H1 (cell line): Measurements from ENCODE around the gene RGS13. TPM values are rescaled to one million over a fixed set of nuclear protein-coding genes. Genes with fewer than 3 reads are reported as not detected.

Source experiments
- CTCF ChIA-PET: fragments of 300-600 bp; sonication (Branson Sonifier 250); formaldehyde crosslinking; loops from one replicate; lab custom pipeline; 2021; ENCODE audit not compliant: partially characterized antibody; lab: Charles Lee
- POLR2A ChIA-PET: fragments of 300-600 bp; sonication (Branson Sonifier 250); formaldehyde crosslinking; loops from one replicate; lab custom pipeline; 2021; ENCODE audit warnings: inconsistent platforms; ENCODE audit not compliant: partially characterized antibody; lab: Charles Lee
- DNase-seq, 2 experiments: peaks; one replicate each; pipeline versions ENCODE4 v3.0.0 to v3.0.0-alpha.2; 2010 to 2022; ENCODE audit warnings: low spot score in 2 of 2, low read depth in 1 of 2, mixed read lengths in 1 of 2
- FAIRE-seq: peaks from 2 replicates; lab custom pipeline; 2011; peaks lifted over from hg19 to GRCh38; lab: Jason Lieb, UNC
- H2AFZ ChIP-seq: 2 replicates; pipeline ENCODE4 v1.8.1; 2012; ENCODE audit warnings: low read length, inconsistent platforms
- H2AK5ac ChIP-seq: 2 replicates; pipeline ENCODE4 v1.6.1; 2013; ENCODE audit warnings: low read depth, low read length
- H2BK120ac ChIP-seq: replicated peaks from 2 replicates; pipeline ENCODE3; 2013; ENCODE audit warnings: low read depth, low read length, inconsistent platforms
- H2BK12ac ChIP-seq: 2 replicates; pipeline ENCODE4 v1.6.1; 2013; ENCODE audit warnings: low read depth, low read length
- H2BK15ac ChIP-seq: 2 replicates; pipeline ENCODE4 v1.6.1; 2013; ENCODE audit warnings: low read length
- H2BK20ac ChIP-seq: 2 replicates; pipeline ENCODE4 v1.6.1; 2013; ENCODE audit warnings: low read length
- H2BK5ac ChIP-seq: 2 replicates; pipeline ENCODE4 v1.6.1; 2013; ENCODE audit warnings: low read depth, low read length
- H3K14ac ChIP-seq: 2 replicates; pipeline ENCODE4 v1.6.1; 2013; ENCODE audit warnings: inconsistent platforms; ENCODE audit not compliant: insufficient read length
- H3K18ac ChIP-seq: 2 replicates; pipeline ENCODE4 v1.6.1; 2013; ENCODE audit warnings: low read length; ENCODE audit errors: extremely low read depth
- H3K23ac ChIP-seq: 2 replicates; pipeline ENCODE4 v1.6.1; 2013; ENCODE audit warnings: inconsistent platforms; ENCODE audit not compliant: insufficient read length
- H3K23me2 ChIP-seq: 2 replicates; pipeline ENCODE4 v1.6.1; 2013; ENCODE audit warnings: low read depth, low read length
- H3K27ac ChIP-seq: 2 replicates; pipeline ENCODE4 v1.6.1; 2011; ENCODE audit warnings: low read depth, low read length, inconsistent platforms
- H3K27me3 ChIP-seq, 4 experiments: replicated peaks in 1 of 4; 1 replicate in 1 of 4; 2 replicates in 3 of 4; pipeline versions ENCODE4 v1.6.1 to v1.8.1; 2011 to 2013; ENCODE audit warnings: low read length in 3 of 4, mild to moderate bottlenecking in 3 of 4, inconsistent platforms in 2 of 4, mixed read lengths in 2 of 4, moderate library complexity in 1 of 4; ENCODE audit not compliant: control insufficient read depth in 3 of 4, insufficient read depth in 3 of 4; ENCODE audit errors: extremely low read depth in 1 of 4
- H3K36me3 ChIP-seq, 4 experiments: 2 replicates each; pipeline versions ENCODE4 v1.6.1 to v1.8.1; 2011 to 2013; ENCODE audit warnings: mild to moderate bottlenecking in 4 of 4, low read length in 3 of 4, moderate library complexity in 2 of 4, control low read depth in 1 of 4, inconsistent platforms in 1 of 4; ENCODE audit not compliant: insufficient read depth in 4 of 4, control insufficient read depth in 2 of 4
- H3K4ac ChIP-seq: replicated peaks from 2 replicates; pipeline ENCODE3; 2013; ENCODE audit warnings: low read length, low read depth, mixed read lengths, inconsistent platforms; ENCODE audit not compliant: insufficient read length
- H3K4me1 ChIP-seq, 4 experiments: replicated peaks in 1 of 4; 1 replicate in 1 of 4; 2 replicates in 3 of 4; pipeline versions ENCODE4 v1.6.1 to v1.8.1; 2011 to 2013; ENCODE audit warnings: low read length in 3 of 4, inconsistent platforms in 2 of 4, mixed read lengths in 1 of 4; ENCODE audit not compliant: insufficient read depth in 4 of 4, control insufficient read depth in 3 of 4
- H3K4me2 ChIP-seq, 2 experiments: 2 replicates each; pipeline versions ENCODE4 v1.6.1 to v1.8.1; 2011 to 2013; ENCODE audit warnings: low read depth in 2 of 2, low read length in 2 of 2, control low read depth in 1 of 2, inconsistent platforms in 1 of 2, mild to moderate bottlenecking in 1 of 2; ENCODE audit not compliant: insufficient read depth in 1 of 2
- H3K4me3 ChIP-seq, 4 experiments: fragments of 200-600, 300-600 bp in 1 of 4; sonication (generic), shearing (Covaris generic), sonication (Bioruptor Twin) in 1 of 4; 2 replicates each; pipeline versions ENCODE4 v1.5.1 to v1.8.1; 2011 to 2016; ENCODE audit warnings: low read length in 4 of 4, low read depth in 3 of 4, control low read depth in 2 of 4, inconsistent platforms in 2 of 4, mild to moderate bottlenecking in 2 of 4, mixed read lengths in 1 of 4, moderate library complexity in 1 of 4; ENCODE audit not compliant: insufficient read depth in 2 of 4; ENCODE audit errors: extremely low read depth in 1 of 4
- H3K56ac ChIP-seq: replicated peaks from 2 replicates; pipeline ENCODE3; 2013; ENCODE audit warnings: low read depth, mild to moderate bottlenecking, mixed read lengths, low read length, inconsistent platforms; ENCODE audit not compliant: insufficient read length
- H3K79me1 ChIP-seq: 2 replicates; pipeline ENCODE4 v1.6.1; 2013; ENCODE audit warnings: low read depth, low read length, control low read depth
- H3K79me2 ChIP-seq, 2 experiments: 2 replicates each; pipeline versions ENCODE4 v1.6.1 to v1.8.1; 2012 to 2013; ENCODE audit warnings: low read length in 2 of 2, mild to moderate bottlenecking in 2 of 2, inconsistent platforms in 1 of 2; ENCODE audit not compliant: insufficient read depth in 2 of 2, control insufficient read depth in 1 of 2
- H3K9ac ChIP-seq, 4 experiments: replicated peaks in 1 of 4; 1 replicate in 1 of 4; 2 replicates in 3 of 4; pipeline versions ENCODE4 v1.6.1 to v1.8.1; 2011 to 2013; ENCODE audit warnings: low read depth in 3 of 4, low read length in 3 of 4, control low read depth in 2 of 4, mild to moderate bottlenecking in 2 of 4, moderate library complexity in 2 of 4, inconsistent platforms in 1 of 4; ENCODE audit errors: extremely low read depth in 1 of 4
- H3K9me3 ChIP-seq, 2 experiments: 2 replicates each; pipeline versions ENCODE4 v1.6.1 to v1.8.1; 2012 to 2013; ENCODE audit warnings: mild to moderate bottlenecking in 2 of 2, moderate library complexity in 2 of 2, control low read depth in 1 of 2, inconsistent platforms in 1 of 2, low read depth in 1 of 2, low read length in 1 of 2, mixed read lengths in 1 of 2; ENCODE audit not compliant: insufficient read depth in 2 of 2
- H4K20me1 ChIP-seq, 2 experiments: replicated peaks in 1 of 2; 2 replicates each; pipeline versions ENCODE3 to v1.8.1; 2011 to 2013; ENCODE audit warnings: inconsistent platforms in 2 of 2, low read length in 2 of 2, mild to moderate bottlenecking in 1 of 2; ENCODE audit not compliant: insufficient read depth in 2 of 2, control insufficient read depth in 1 of 2
- H4K5ac ChIP-seq: 2 replicates; pipeline ENCODE4 v1.6.1; 2013; ENCODE audit warnings: low read length, low read depth, mixed read lengths, inconsistent platforms; ENCODE audit not compliant: insufficient read length
- H4K8ac ChIP-seq: 2 replicates; pipeline ENCODE4 v1.8.0; 2013; ENCODE audit warnings: mild to moderate bottlenecking, moderate library complexity, low read length, inconsistent platforms; ENCODE audit not compliant: insufficient read depth; ENCODE audit errors: extremely low read depth
- H4K91ac ChIP-seq: replicated peaks from 2 replicates; pipeline ENCODE3; 2013; ENCODE audit warnings: low read length, mixed read lengths, inconsistent platforms; ENCODE audit not compliant: insufficient read length
- ASH2L ChIP-seq: fragments of 200-600, 300-600 bp; sonication (generic); IDR thresholded peaks from one replicate; pipeline ENCODE4 v1.7.1; 2017; ENCODE audit warnings: low read length
- EGR1 ChIP-seq: IDR thresholded peaks from 2 replicates; pipeline ENCODE4 v1.6.1; 2011; ENCODE audit warnings: low read depth, low read length, borderline replicate concordance
- KDM4A ChIP-seq: IDR thresholded peaks from one replicate; pipeline ENCODE4 v1.7.1; 2012; ENCODE audit warnings: low read depth, mild to moderate bottlenecking, moderate library complexity, low read length, inconsistent platforms; ENCODE audit not compliant: severe bottlenecking
- NRF1 ChIP-seq: IDR thresholded peaks from 2 replicates; pipeline ENCODE4 v1.6.1; 2011; ENCODE audit warnings: mild to moderate bottlenecking, low read depth, low read length, improper control_type of control experiment
- PHF8 ChIP-seq: fragments of 200-600 bp; sonication (generic); conservative IDR thresholded peaks from 2 replicates; pipeline ENCODE4 v1.7.1; 2012; ENCODE audit warnings: low read depth, mild to moderate bottlenecking, inconsistent platforms, low read length, moderate library complexity
- SAP30 ChIP-seq: fragments of 300-600 bp; sonication (generic); IDR thresholded peaks from 2 replicates; pipeline ENCODE4 v1.7.1; 2012; ENCODE audit warnings: low read length, moderate library complexity, mild to moderate bottlenecking, inconsistent platforms; ENCODE audit not compliant: insufficient read depth, insufficient replicate concordance
- WGBS, 2 experiments: shearing (Covaris generic) in 1 of 2; methylation state at CpG; one replicate each; pipeline versions ENCODE4 v1.1.6 to v1.1.7; 2013 to 2015; ENCODE audit warnings: low lambda C conversion rate in 2 of 2, mixed read lengths in 2 of 2, inconsistent platforms in 1 of 2, low coverage in 1 of 2, missing lambda C conversion rate in 1 of 2; ENCODE audit not compliant: insufficient replicate concordance in 2 of 2, insufficient coverage in 1 of 2, insufficient read length in 1 of 2; ENCODE audit errors: extremely low coverage in 1 of 2, missing lambda C conversion rate in 1 of 2; 5-methylcytosine and 5-hydroxymethylcytosine counted together
- polyA plus RNA-seq, 7 experiments: library from polyadenylated mRNA; depleted of rRNA in 3 of 7; stranded (reverse) in 5 of 7; unstranded in 2 of 7; fragments of >200 nt in 5 of 7; fragments of 200-250 nt in 2 of 7; gene quantifications; 1 replicate in 5 of 7; 2 replicates in 1 of 7; 4 replicates in 1 of 7; pipeline versions ENCODE4 v1.2.1 to v1.2.3, GENCODE V29; 2011 to 2013; ENCODE audit warnings: missing spikeins in 2 of 7, mixed read lengths in 2 of 7
- total RNA-seq: library from RNA; stranded (reverse); fragmentation: NEBNext Ultra II Directional; extraction: Animal tissue kit (Norgen Biotek cat#: 25700); gene quantifications from 2 replicates; pipeline ENCODE4 v1.2.1, GENCODE V29; 2021

Gene RGS13
- total and polyA plus RNA-seq, 2 of the 8 experiments (the other 6 are each of a cell fraction or from before 2014, with no cell fraction given), result not detected

GRCh38 chr1:192626366-192627179, 9.4 kb upstream of the RGS13 start:
- Histone ChIP-seq H4K20me1 (no peaks in the 10 kb centered on the region), H2BK12ac (no peak overlapping the region), H3K79me2 (no peaks in the 10 kb centered on the region), H3K4me2 (no peak overlapping the region), H2AK5ac (no peak overlapping the region), H3K36me3 (no peaks in the 10 kb centered on the region), H2BK120ac (no peak overlapping the region), H3K23me2 (no peaks in the 10 kb centered on the region), H3K27me3 (no peaks in the 10 kb centered on the region), H3K4ac (no peak overlapping the region), H2AFZ (no peak overlapping the region), H3K79me1 (no peaks in the 10 kb centered on the region), H3K9me3 (no peaks in the 10 kb centered on the region), H3K23ac (no peak overlapping the region), H4K5ac (no peak overlapping the region), H4K91ac (no peak overlapping the region), H3K14ac (no peak overlapping the region), H3K18ac (no peak overlapping the region), H3K56ac (no peak overlapping the region), H2BK15ac (no peak overlapping the region), H3K27ac (no peak overlapping the region), H4K8ac (no peak overlapping the region), H2BK5ac (no peak overlapping the region), H2BK20ac (no peak overlapping the region), H3K4me3 (no peak overlapping the region), H3K4me1 (no peaks in the 10 kb centered on the region), H3K9ac (no peak overlapping the region)
- TF ChIP-seq PHF8, result no peak
- TF ChIP-seq NRF1, result no peak
- TF ChIP-seq ASH2L, result no peak
- TF ChIP-seq EGR1, result no peak
- TF ChIP-seq SAP30, result no peak
- TF ChIP-seq KDM4A, result no peak
- POLR2A ChIA-PET, result no interaction called here
- CTCF ChIA-PET, result interaction anchor here (1.5 to 1.6 kb wide), 2 partner anchors 16 to 315 kb away, joined by 4 to 8 read pairs; no protein-coding TSS in a partner anchor
- FAIRE-seq (no peak), DNase-seq (no peak)
- WGBS, 2 experiments, result 90% methylated on average over 3 of the region's 3 CpGs; no CpG with 5 or more reads in 1 of the 2 experiments
